OCI-LY7 (cell line): ENCODE results near the gene RBP5.

ENCODE experiments used
- CTCF ChIP-seq: fragments of 200-600 bp; sonication (generic); conservative IDR thresholded peaks from 2 replicates; pipeline ENCODE4 v1.5.1; 2014; ENCODE audit warnings: mild to moderate bottlenecking, antibody characterized with exemption, low read length, moderate library complexity, mixed read lengths
- EZH2phosphoT487 ChIP-seq: fragments of 200-600 bp; sonication (generic); IDR thresholded peaks from 2 replicates; pipeline ENCODE4 v1.6.1; 2018; ENCODE audit warnings: low read depth, borderline replicate concordance, mild to moderate bottlenecking, mixed run types, antibody characterized with exemption, low read length, moderate library complexity, mixed read lengths

GRCh38 chr12:7127916-7128626, 618 bp downstream of the RBP5 start:
- TF ChIP-seq CTCF (no peak), EZH2phosphoT487 (no peak)
